Activated naive CD8-positive, alpha-beta T cell treated with anti-CD3 and anti-CD28 coated beads, Interleukin-2, amount 10 ng/mL, durations not matched to agents 7 days and 5 days (primary cell): Measurements from ENCODE around the gene MKNK2. TPM values are rescaled to one million over a fixed set of nuclear protein-coding genes. Genes with fewer than 3 reads are reported as not detected.

Experiments used
- ATAC-seq: fragments of 150-1000 bp; cut with Tn5 transposase; one replicate; pipeline ENCODE4 v1.10.0; 2021; ENCODE audit warnings: low read depth, moderate library complexity
- POLR2A ChIA-PET: fragments of 350-600 bp; sonication (Branson Sonifier 250); formaldehyde crosslinking; loops from one replicate; lab custom pipeline; 2021; ENCODE audit warnings: antibody characterized with exemption; lab: Charles Lee
- DNase-seq: peaks from one replicate; pipeline ENCODE4 v3.0.0; 2021
- H3K27ac Mint-ChIP-seq: one replicate; pipeline ENCODE4 v1.8.0; 2022; ENCODE audit warnings: mild to moderate bottlenecking, mixed read lengths
- H3K27me3 Mint-ChIP-seq: one replicate; pipeline ENCODE4 v1.8.0; 2022; ENCODE audit warnings: mild to moderate bottlenecking, moderate library complexity, mixed read lengths
- H3K36me3 Mint-ChIP-seq: one replicate; pipeline ENCODE4 v1.8.0; 2021; ENCODE audit warnings: mild to moderate bottlenecking, mixed read lengths
- H3K4me1 Mint-ChIP-seq: one replicate; pipeline ENCODE4 v1.8.0; 2021; ENCODE audit warnings: mixed read lengths
- H3K4me3 Mint-ChIP-seq: one replicate; pipeline ENCODE4 v1.8.0; 2022; ENCODE audit warnings: mild to moderate bottlenecking, moderate library complexity, mixed read lengths
- H3K9me3 Mint-ChIP-seq: one replicate; pipeline ENCODE4 v1.8.0; 2021; ENCODE audit warnings: mixed read lengths
- total RNA-seq, 2 experiments: library from RNA; stranded (reverse); gene quantifications; one replicate each; pipeline ENCODE4 v1.2.3, GENCODE V29; 2021

The MKNK2 gene
- total RNA-seq, 2 experiments from 2014 or later, result 319 to 341 TPM

- H3K4me3 Mint-ChIP-seq, result no peak overlapping the region
- H3K27ac Mint-ChIP-seq, result no peak overlapping the region
- POLR2A ChIA-PET, result interaction anchor here (0.6 to 2.3 kb wide), 3 partner anchors 8 to 32 kb away, joined by 3 to 7 read pairs (median 5); no protein-coding TSS in a partner anchor
- no peaks in the 10 kb centered on the region for H3K27me3 Mint-ChIP-seq
- no peak for DNase-seq
- ATAC-seq, result no peak
- H3K36me3 Mint-ChIP-seq, result peaks cover 28% of the 10 kb centered on the region
- no peaks in the 10 kb centered on the region for H3K9me3 Mint-ChIP-seq
- H3K4me1 Mint-ChIP-seq, result peaks cover 24% of the 10 kb centered on the region
Measured at GRCh38 chr19:2076526-2076944, 25.5 kb upstream of the MKNK2 start.

GRCh38 chr19:2072757-2073551, 21.9 kb upstream of the MKNK2 start:
- Mint-ChIP-seq H3K4me1 (peaks cover 15% of the 10 kb centered on the region), H3K27me3 (no peaks in the 10 kb centered on the region), H3K27ac (peak overlapping the region; percentile 62), H3K9me3 (no peaks in the 10 kb centered on the region), H3K36me3 (peaks cover 23% of the 10 kb centered on the region), H3K4me3 (no peak overlapping the region)
- POLR2A ChIA-PET, result interaction anchor here (1.0 to 1.4 kb wide), 2 partner anchors 10 to 21 kb away, joined by 3 read pairs; no protein-coding TSS in a partner anchor
- DNase-seq (no peak), ATAC-seq (no peak)

GRCh38 chr19:2070986-2071673, 20.1 kb upstream of the MKNK2 start:
- DNase-seq (no peak), ATAC-seq (no peak)
- peaks cover 23% of the 10 kb centered on the region for H3K36me3 Mint-ChIP-seq

GRCh38 chr19:2070436-2070827, 19.4 kb upstream of the MKNK2 start:
- H3K36me3 Mint-ChIP-seq, result peaks cover 23% of the 10 kb centered on the region

More at GRCh38 chr19:2070986-2071673, 20.1 kb upstream of the MKNK2 start:
- Mint-ChIP-seq H3K4me1 (peaks cover 13% of the 10 kb centered on the region), H3K9me3 (no peaks in the 10 kb centered on the region), H3K27ac (peak overlapping the region; percentile 58), H3K27me3 (no peaks in the 10 kb centered on the region), H3K4me3 (peak overlapping the region; percentile 7)
- POLR2A ChIA-PET, result interaction anchor here (1.0 to 2.4 kb wide), 2 partner anchors 12 to 19 kb away, joined by 4 to 10 read pairs; no protein-coding TSS in a partner anchor

GRCh38 chr19:2064788-2065524, 13.9 kb upstream of the MKNK2 start:
- DNase-seq, result no peak
- Mint-ChIP-seq H3K4me1 (peaks cover 19% of the 10 kb centered on the region), H3K36me3 (peaks cover 2% of the 10 kb centered on the region), H3K27me3 (no peaks in the 10 kb centered on the region), H3K4me3 (no peak overlapping the region), H3K9me3 (no peaks in the 10 kb centered on the region), H3K27ac (no peak overlapping the region)
- POLR2A ChIA-PET, result interaction anchor here (0.6 kb wide), 1 partner anchor 168 kb away, joined by 3 read pairs; no protein-coding TSS in a partner anchor
- ATAC-seq, result no peak

More at GRCh38 chr19:2070436-2070827, 19.4 kb upstream of the MKNK2 start:
- H3K4me3 Mint-ChIP-seq, result no peak overlapping the region
- ATAC-seq (no peak), DNase-seq (no peak)
- H3K27ac Mint-ChIP-seq, result no peak overlapping the region
- H3K4me1 Mint-ChIP-seq, result peaks cover 13% of the 10 kb centered on the region
- H3K9me3 Mint-ChIP-seq, result no peaks in the 10 kb centered on the region
- POLR2A ChIA-PET, result interaction anchor here (0.6 to 2.4 kb wide), 7 partner anchors 12 to 140 kb away, joined by 3 to 10 read pairs (median 5); no protein-coding TSS in a partner anchor
- no peaks in the 10 kb centered on the region for H3K27me3 Mint-ChIP-seq

- Mint-ChIP-seq H3K36me3 (peaks cover 2% of the 10 kb centered on the region), H3K27me3 (no peaks in the 10 kb centered on the region), H3K4me3 (no peak overlapping the region), H3K27ac (no peak overlapping the region), H3K4me1 (peaks cover 16% of the 10 kb centered on the region), H3K9me3 (no peaks in the 10 kb centered on the region)
- DNase-seq (no peak), ATAC-seq (no peak)
- POLR2A ChIA-PET, result interaction anchor here (0.6 kb wide), 1 partner anchor 168 kb away, joined by 3 read pairs; no protein-coding TSS in a partner anchor
Measured at GRCh38 chr19:2064395-2064787, 13.3 kb upstream of the MKNK2 start.

GRCh38 chr19:2063824-2064223, 12.8 kb upstream of the MKNK2 start:
- Mint-ChIP-seq H3K27ac (peak overlapping the region; percentile 25), H3K36me3 (peaks cover 2% of the 10 kb centered on the region), H3K4me1 (peaks cover 17% of the 10 kb centered on the region), H3K9me3 (no peaks in the 10 kb centered on the region), H3K27me3 (no peaks in the 10 kb centered on the region), H3K4me3 (no peak overlapping the region)
- ATAC-seq, result no peak
- no peak for DNase-seq
- POLR2A ChIA-PET, result interaction anchor here (1.0 to 4.6 kb wide), 2 partner anchors 13 to 21 kb away, joined by 3 to 73 read pairs; partner anchors contain the start of gene MKNK2

GRCh38 chr19:2062770-2063169, 11.7 kb upstream of the MKNK2 start:
- Mint-ChIP-seq H3K27ac (peak overlapping the region; percentile 90), H3K9me3 (no peaks in the 10 kb centered on the region), H3K4me1 (peaks cover 17% of the 10 kb centered on the region), H3K4me3 (peak overlapping the region; percentile 91), H3K27me3 (no peaks in the 10 kb centered on the region), H3K36me3 (no peaks in the 10 kb centered on the region)
- DNase-seq, result no peak
- POLR2A ChIA-PET, result interaction anchor here (0.6 to 4.6 kb wide), 7 partner anchors 12 to 121 kb away, joined by 3 to 73 read pairs (median 3); partner anchors contain the start of genes MKNK2 and MOB3A
- ATAC-seq, result no peak

- peak overlapping the region; percentile 90 for H3K27ac Mint-ChIP-seq
- H3K36me3 Mint-ChIP-seq, result no peaks in the 10 kb centered on the region
- ATAC-seq (no peak), DNase-seq (no peak)
- POLR2A ChIA-PET, result interaction anchor here (0.6 to 4.6 kb wide), 8 partner anchors 11 to 124 kb away, joined by 3 to 73 read pairs (median 6); partner anchors contain the start of genes MKNK2 and MOB3A
- H3K4me1 Mint-ChIP-seq, result peaks cover 17% of the 10 kb centered on the region
- no peaks in the 10 kb centered on the region for H3K27me3 Mint-ChIP-seq
- H3K9me3 Mint-ChIP-seq, result no peaks in the 10 kb centered on the region
- peak overlapping the region; percentile 91 for H3K4me3 Mint-ChIP-seq
Measured at GRCh38 chr19:2062389-2062729, 11.3 kb upstream of the MKNK2 start.

GRCh38 chr19:2061495-2062388, 10.7 kb upstream of the MKNK2 start:
- Mint-ChIP-seq H3K36me3 (no peaks in the 10 kb centered on the region), H3K4me3 (peak overlapping the region; percentile 91)
- POLR2A ChIA-PET, result interaction anchor here (0.5 to 4.6 kb wide), 9 partner anchors 11 to 764 kb away, joined by 3 to 73 read pairs (median 6); partner anchors contain the start of genes MKNK2 and MOB3A

GRCh38 chr19:2060884-2061494, 9.9 kb upstream of the MKNK2 start:
- DNase-seq (no peak), ATAC-seq (peak; percentile 40)
- H3K9me3 Mint-ChIP-seq, result no peaks in the 10 kb centered on the region
- peak overlapping the region; percentile 98 for H3K27ac Mint-ChIP-seq
- H3K36me3 Mint-ChIP-seq, result no peaks in the 10 kb centered on the region
- peaks cover 23% of the 10 kb centered on the region for H3K4me1 Mint-ChIP-seq
- POLR2A ChIA-PET, result interaction anchor here (0.5 to 4.6 kb wide), 10 partner anchors 10 to 763 kb away, joined by 3 to 73 read pairs (median 5); partner anchors contain the start of genes MKNK2 and MOB3A
- peak overlapping the region; percentile 91 for H3K4me3 Mint-ChIP-seq
- no peaks in the 10 kb centered on the region for H3K27me3 Mint-ChIP-seq

More at GRCh38 chr19:2061495-2062388, 10.7 kb upstream of the MKNK2 start:
- DNase-seq, result peak; percentile 100
- Mint-ChIP-seq H3K4me1 (peaks cover 19% of the 10 kb centered on the region), H3K9me3 (no peaks in the 10 kb centered on the region), H3K27me3 (no peaks in the 10 kb centered on the region), H3K27ac (peak overlapping the region; percentile 90)
- ATAC-seq, result peak; percentile 91
